HG03575 (cell line): ENCODE data around the gene YPEL1.
"Not testable (repeated sequence)": the region's sequence is repeated elsewhere in the genome, so short reads cannot be mapped to it uniquely, and the experiment has no call there.

Experiments
- ATAC-seq: cut with Tn5 transposase; IDR thresholded peaks from one replicate; pipeline ENCODE4 v1.9.1; 2021; ENCODE audit not compliant: unreplicated experiment, insufficient number of reproducible peaks, low FRiP score; ENCODE audit errors: extremely low read depth

YPEL1 gene

DNA sequence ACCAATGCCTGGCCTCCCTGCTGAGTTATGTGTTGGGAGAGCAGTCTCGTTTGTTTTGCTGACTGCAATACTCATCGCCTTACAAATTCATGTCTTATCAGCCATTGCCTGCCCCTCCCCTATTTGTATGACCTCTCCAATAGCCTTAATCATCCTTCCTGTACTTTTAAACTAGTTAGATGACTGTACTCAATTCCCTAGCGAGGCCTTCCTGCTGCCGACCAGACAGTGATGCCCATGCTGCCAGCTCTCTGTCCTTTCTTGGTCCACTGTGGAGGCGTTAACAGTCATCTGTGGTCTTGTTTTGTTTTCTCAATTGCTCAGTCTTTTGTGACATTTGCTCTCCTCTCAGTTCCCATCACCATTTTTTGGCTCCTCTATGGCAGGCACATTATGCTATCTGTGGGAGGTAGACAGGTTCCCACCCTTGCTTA lies 20.3 kb upstream of the YPEL1 start:
- ATAC-seq: no peak

DNA sequence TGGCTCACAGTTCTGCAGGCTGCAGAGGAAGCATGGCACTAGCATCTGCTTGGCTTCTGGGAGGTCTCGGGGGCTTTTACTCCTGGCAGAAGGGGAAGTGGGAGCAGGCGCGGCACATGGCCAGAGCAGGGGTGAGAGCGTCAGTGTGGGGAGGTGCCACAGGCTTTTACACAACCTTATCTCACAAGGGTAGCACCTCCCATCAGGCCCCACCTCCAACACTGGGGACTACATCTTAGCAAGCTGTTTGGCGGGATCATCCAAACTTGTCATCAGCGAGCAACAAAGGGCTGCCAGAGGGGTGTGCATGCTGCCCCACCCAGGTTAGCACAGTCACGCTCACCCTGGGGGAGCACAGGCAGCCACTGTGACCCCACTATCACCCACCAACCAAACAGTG lies 18.9 kb upstream of the YPEL1 start:
- no peak for ATAC-seq

DNA sequence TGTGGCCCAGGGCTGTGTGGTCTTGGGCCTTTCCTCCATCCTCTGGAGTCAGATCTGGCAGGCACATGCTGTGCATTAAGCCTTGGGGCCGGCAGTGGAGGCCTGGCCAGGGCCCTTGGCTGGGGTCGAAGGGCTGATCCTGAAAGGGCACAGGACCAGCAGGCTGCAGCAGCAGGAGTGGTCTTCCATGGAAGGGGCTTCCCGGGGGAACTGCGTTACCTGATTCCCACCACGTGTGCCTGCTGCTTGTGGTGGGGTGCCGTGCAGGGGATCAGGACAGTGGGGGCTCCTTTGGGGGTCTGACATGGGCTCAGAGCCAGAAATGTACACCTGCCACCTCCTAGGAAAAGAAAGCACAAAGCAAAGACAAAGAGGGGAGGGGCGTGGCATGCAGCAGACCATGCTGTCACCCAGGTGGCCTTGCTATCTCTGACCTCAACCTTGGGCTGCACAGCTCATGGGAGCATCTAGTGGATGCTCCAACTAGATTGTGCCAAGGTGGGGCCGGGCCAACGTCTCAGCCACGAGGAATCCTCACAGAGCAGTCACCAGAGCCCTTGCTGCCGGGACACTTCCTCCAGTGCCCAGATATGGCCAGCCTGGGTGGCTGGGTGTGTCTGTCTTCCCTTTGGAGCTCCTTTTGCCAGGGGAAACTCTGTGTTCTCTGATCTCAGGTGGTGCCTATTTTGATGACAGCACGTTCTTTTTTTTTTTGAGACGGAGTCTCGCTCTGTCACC lies 17.9 kb upstream of the YPEL1 start:
- ATAC-seq: no peak

DNA sequence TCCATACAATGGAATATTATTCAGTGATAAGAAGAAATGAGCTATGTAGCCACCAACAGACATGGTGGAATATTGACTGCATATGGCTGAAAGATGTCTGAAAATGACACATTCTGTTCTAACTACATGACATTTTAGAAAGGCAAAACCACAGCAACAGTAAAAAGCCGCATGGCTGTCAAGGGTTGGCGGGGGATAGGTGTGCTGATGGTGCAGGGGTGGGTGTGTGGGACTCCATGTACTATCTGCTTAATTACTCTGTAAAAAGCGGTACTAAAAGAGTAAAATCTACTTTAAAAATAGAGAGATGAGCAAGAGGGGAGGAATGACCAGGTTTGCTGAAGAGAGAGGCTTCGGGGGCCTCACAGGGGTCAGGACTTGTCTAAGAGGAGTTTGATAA lies 16.7 kb upstream of the YPEL1 start:
- ATAC-seq: no peak

DNA sequence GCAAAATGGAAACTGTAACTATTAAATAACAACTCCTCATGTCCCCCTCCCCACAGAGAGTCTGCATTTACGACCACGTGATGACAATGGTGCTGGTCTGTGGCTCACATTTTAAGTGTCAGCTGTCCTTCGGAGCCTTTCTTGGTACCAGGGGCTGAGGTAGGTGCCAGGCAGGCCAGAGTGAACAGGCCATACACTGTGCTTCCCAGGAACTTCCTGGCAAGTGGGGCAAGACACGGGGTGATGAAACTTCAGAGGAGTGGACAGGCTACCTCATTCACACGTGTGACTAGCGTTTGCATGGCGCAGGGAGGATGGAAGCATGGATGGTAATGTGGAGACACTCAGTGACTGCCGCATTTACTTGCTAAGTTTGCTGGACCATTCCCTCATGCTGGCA lies 10.4 kb upstream of the YPEL1 start:
- no peak for ATAC-seq

DNA sequence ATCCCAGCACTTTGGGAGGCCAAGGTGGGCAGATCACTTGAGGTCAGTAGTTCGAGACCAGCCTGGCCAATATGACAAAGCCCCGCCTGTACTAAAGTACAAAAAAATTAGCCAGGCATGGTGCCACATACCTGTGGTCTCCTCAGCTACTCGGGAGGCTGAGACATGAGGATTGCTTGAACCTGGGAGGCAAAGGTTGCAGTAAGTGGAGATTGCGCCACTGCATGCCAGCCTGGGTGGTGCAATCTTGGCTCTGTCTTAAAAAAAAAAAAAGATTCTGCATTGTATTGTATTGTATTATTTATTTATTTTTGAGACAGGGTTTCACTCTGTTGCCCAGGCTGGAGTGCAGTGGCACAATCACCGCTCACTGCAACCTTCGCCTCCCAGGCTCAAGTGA lies 9.3 kb upstream of the YPEL1 start:
- not testable (repeated sequence) for ATAC-seq

DNA sequence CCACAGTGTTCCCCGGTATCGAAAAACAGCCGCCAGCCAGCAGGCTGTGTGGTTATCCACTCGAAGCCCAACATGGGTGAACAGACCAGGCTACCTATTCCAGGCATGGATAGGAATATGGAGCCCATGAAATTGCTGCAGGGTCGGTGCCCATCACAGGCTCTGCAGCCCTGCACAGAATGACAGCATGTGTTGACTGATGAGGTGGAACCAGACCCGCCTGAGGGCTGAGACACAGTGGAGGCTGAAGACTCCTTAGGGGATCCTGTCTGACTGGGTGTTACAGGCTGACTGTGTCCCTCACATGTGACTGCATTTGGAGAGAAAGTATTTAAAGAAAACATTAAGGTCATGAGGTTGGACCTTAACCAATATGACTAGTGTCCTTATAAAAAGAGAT lies 6.2 kb upstream of the YPEL1 start:
- no peak for ATAC-seq

DNA sequence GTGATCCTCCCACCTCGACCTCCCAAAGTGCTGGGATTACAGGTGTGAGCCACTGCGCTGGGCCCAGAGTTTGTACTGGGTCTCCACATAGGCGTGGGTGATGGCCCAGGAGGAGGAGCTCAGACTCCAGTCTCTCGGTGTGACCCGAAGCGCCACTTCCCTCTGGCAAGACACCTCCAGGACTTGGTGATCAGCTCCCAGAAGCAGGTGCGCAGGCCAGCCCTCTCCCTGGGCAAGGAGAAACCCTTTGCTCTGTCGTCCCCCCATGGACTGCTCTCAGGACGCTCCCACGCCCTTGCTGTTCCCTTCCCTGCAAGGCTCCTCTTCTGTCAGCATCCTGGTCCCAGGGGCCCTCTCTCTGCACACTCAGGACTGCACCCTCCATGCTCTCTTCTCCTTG lies 5.5 kb upstream of the YPEL1 start:
- no peak for ATAC-seq

DNA sequence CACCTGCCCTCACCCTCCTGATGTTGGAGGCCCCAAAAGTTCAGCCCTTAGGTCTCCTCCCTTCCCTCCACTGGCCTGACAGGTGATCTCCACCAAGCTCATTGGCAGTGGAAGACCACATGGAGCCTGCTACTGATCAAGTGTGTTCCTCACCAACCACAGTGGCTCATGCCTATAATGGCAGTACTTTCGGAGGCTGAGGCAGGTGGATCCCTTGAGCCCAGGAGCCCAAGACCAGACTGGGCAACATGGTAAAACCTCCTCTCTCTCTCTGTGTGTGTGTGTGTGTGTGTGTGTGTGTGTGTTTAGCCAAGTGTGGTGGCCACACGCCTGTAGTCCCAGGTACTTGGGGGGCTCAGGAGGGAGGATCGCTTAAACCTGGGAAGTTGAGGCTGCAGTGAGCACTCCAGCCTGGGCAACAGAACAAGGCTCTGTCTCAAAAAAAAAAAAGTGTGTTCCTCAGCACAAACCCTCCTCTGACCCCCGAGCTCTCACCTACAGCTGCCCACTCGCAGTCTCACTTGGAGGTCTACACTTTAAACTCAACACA lies 4.3 kb upstream of the YPEL1 start:
- ATAC-seq: no peak

DNA sequence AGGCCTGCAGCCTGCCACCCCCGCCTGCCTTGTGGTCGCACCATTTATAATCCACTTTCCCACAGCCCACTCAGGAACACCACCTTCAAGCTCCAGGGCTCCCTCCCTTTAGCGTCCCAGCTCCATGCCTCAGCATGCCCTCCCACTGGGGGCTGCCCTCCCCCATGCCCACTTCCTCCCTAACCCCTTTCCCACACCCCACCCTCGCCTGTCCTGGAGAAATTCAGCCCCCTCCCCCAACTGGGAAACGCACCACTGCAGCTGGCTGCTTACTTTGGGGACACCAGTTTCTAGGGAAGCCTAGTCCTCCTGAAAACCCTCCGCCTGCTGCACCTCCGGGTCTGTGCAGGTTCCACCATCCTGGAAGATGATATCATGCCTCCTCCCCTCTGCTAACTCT lies 3.4 kb upstream of the YPEL1 start:
- no peak for ATAC-seq

DNA sequence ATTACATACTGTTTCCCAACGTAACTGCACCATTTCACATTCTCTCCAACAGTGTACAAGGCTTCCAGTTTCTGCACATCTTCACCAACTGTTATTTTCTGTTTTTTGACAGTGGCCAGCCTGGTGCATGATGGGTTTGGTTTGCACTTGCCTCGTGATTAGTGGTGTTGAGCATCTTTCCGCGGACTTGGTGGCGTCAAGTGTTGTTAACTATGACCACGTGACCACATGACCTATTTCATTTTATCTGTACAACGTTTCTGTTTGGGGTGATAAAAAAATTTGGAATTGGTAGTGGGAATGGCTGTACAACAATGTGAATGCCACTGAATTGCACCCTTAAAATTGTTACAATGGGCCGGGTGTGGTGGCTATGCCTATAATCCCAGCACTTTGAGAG lies 2.5 kb upstream of the YPEL1 start:
- ATAC-seq: no peak

DNA sequence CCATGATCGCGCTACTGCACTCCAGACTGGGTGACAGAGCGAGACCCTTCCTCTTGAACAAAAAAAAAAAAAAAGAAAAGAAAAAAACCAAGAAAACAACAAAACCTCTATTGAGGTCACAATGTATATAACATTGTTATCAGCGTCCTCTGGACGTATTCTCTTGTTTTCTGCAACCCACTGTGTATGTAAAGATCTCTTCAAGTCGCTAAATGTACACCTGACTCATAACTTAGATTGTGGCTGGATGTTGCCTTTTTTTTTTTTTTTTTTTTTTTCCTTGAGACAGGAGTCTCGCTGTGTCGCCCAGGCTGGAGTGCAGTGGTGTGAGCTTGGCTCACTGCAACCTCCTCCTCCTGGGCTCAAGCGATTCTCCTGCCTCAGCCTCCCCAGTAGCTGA lies 1.4 kb upstream of the YPEL1 start:
- ATAC-seq: no peak

DNA sequence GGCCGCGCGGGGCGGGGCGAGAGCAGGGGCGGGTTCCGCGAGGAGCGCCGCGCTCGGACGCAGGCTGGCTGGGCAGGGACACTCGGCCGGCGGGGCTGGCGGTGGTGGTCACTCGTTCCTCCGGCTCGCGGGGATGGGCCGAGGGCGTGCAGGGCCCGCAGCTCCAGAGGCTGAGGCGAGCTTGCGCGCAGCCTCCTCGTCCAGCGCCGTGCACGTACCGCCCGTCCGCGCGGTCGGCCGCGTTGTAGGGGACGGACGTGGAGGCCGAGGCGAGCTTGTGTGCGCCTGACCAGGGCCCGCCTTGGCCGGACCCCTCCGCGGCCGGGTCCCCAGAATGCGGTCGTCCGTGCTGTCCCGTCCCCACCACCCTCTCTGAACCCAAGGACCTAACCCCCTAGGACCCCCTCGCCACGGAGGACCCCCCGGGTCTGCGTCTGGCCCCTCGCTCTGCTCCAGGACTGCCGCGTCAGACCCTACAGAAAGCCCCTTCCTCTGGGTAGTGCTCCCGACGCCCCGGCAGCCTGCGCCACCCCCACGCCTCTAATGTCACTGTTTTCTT lies 569 bp upstream of the YPEL1 start:
- no peak for ATAC-seq

DNA sequence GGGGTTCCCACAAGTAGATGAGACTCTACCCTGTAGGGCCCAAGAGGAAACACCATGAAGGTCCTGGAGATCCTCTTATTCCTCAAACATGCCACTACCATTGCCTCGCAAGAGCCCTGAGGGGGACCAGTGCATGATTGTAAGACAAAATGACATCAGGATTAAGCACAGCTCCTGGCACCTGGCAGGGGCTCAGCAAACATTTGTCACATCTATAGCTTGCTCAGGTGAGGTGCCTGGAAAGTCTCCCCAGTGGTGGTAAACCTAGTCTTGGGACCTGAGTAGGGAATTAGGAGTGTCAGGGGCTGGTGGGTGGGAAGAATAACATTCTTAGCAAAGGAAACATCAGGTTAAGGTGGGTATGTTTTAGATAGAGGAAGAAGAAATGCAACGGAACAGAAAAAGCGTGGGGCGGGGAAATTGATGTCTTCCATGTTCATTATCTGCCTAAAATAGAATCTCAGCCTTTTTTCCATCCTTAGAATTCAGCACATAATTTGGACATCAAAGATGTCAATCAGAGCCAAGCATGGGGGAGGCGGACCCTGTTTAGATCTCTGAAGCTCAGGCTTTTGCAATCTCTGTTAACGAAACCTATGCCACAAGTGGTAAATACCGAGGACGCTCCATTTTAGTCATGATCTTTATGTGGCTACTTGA lies 924 bp downstream of the YPEL1 start:
- no peak for ATAC-seq

DNA sequence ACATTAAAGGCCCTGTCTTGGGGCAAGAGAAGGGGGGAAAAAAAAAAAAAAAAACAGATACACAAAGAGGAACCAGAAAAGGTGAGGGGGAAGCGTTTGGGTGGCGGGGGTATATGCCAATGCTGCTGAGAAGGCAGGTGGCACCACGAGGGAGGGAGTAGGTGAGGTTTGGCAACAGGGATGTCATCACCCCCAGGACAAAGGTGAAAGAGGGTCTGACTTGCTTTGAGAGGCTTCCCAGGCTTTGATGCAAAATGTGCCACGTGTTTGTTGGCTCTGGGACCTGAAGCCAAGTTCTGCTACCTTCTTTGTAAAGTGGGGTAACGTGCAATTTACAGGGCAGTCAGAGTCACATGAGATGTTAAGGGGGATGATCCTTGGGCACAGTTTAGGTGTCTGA lies 4.1 kb downstream of the YPEL1 start:
- no peak for ATAC-seq

DNA sequence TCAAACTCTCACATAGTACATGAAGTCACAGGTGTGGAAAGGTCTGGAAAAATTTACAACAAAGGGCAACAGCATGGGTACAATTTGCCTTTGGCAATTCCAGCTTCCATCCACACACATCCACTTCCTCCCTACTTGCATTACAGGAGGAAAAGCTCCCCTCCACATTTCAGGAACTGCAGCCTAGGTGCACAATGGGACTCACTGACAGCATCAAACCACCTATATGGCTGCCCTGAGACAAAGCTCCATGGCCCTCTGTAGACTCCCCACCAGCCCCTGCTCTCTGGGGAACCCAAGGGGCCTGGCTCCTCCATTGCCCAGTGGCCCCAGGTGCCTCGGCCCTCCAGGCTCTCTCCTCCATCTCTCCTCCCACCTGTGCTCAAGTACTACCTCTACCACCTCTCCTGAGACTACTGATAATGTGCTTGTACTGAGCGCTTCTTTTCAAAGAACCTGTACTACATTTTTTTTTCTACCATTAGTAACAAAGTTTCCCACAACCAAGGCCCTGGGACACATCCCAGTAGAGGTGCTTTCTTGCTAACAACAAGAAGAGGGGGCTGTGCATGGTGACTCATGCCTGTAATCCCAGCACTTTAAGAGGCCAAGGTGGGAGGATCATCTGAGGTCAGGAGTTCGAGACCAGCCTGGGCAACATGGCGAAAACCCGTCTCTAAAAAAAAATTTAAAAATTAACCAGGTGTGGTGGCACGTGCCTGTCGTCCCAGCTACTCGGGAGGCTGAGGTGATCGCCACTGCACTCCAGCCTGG lies 4.9 kb downstream of the YPEL1 start:
- no peak for ATAC-seq

DNA sequence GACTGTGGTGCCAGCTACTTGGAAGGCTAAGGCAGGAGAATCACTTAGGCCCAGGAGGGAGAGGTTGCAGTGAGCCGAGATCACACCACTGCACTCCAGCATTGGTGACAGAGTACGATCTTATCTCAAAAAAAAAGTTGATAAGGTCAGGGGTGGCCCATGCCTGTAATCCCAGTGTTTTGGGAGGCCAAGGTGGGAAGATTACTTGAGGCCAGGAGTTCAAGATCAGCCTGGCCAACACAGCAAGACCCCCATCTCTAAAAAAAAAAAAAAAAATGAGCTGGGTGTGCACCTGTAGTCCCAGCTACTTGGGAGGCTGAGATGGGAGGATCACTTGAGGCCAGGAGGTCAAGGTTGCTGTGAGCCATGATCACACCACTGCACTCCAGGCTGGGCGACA lies 6.4 kb downstream of the YPEL1 start:
- not testable (repeated sequence) for ATAC-seq

DNA sequence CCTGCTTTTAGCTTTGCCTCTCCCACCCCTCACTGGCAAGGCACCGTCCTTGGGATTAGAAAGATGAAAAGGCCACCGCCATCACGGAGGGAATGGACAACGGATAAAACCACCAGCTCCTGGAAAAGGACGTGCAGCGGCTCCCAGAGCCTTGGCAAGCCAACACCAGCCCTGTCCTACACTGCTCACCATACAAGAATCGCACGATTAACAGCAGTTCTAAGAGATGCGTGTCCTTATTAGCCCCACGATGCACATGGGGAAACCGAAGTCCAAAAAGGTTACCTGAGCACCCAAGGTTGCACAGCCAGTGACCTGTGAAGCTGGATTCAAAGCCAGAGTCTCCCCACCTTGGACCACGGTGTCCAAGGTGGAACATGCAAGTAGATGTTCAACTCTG lies 7.3 kb downstream of the YPEL1 start:
- no peak for ATAC-seq

DNA sequence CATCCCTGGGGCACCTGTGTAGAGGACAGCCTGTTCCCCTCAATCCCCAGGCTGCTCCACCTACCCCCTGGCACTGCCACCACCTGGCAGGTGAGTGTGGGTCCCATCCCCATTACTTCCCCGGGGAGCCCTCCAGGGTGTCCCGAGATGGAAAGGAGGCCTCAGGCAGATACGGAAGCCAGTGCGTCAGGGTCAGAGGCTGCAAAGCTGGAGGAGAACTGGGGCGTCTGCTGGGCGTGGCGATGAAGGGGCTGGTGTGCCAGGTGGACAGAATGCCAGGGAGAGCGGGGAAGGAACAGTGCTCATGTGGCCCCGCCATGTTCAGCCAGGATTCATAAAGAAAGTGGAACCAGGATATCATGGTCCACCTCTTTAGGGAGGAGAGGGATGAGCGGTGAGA lies 7.8 kb downstream of the YPEL1 start:
- no peak for ATAC-seq

DNA sequence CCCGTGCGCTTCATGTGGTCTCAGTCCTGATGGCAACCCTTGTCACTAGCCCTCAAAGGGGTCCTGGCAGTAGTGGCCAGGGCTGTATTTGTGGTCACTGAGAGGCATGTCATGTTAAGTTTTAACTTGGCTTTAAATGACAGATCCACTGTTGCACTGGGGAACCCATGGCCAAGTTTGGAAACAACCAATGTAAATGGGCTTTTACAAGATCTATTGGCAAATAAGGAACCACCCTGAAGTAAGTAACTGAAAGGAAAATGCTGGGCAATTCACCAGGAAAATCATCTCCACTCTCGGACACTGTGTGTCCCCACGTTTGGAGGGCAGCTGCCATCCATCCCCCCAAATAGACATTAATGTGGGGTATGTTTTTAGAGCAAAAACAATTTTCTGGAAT lies 8.4 kb downstream of the YPEL1 start:
- ATAC-seq: no peak
